GM12891 (cell line): ENCODE data around the gene HCFC2.

Experiments used
- POLR2A ChIP-seq: IDR thresholded peaks from 2 replicates; pipeline ENCODE4 v1.6.1; 2011; ENCODE audit warnings: low read depth, low read length, control low read depth
- POLR2AphosphoS5 ChIP-seq: IDR thresholded peaks from 2 replicates; pipeline ENCODE4 v1.6.1; 2011; ENCODE audit warnings: low read depth, low read length, control low read depth
- POU2F2 ChIP-seq: IDR thresholded peaks from 2 replicates; pipeline ENCODE4 v1.6.1; 2011; ENCODE audit warnings: low read depth, mild to moderate bottlenecking, control low read depth, low read length, moderate library complexity

DNA sequence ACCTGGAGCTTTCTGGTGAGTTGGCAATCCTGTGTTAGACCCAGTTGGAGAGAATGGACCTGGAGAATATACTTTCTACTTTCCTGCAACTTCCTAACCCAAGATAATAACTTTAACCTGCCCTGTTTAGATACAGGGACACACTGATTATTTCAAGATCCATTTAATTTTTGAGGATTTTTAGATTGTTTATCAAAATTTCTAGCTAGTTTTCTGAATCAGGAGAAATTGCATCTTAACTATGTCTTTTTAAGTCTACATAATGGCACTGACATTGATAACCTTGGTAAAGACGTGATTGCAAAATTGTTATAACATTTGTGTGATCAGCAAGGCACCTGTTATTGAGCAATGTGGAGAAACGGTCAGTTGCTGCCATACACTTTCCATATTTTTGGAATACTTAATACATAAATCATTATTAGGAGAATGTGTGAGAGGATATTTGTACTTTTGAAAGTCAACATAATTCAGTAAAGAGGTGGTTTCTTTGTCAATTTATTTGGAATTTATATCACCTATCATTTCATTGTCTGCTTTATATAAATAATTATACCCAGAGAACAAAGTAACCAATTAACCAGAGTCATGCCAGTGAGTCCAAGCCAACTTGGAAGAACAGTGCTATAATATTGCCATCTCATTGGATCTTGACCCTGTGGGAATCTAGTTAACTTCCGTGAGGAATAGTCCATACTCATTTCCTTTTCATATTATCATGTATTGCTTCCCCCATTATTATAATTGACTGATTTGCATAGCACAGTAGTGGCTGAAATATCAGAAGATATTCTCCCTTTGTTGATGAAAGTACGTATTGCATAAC lies 45.3 kb downstream of the HCFC2 start:
- no peak for TF ChIP-seq POLR2A
- no peak for TF ChIP-seq POLR2AphosphoS5
- no peak for TF ChIP-seq POU2F2
